Mucosa of descending colon (tissue), 3 donors: ENCODE results near the gene KIAA1614. TPM values are rescaled to one million over a fixed set of nuclear protein-coding genes. Genes with fewer than 3 reads are reported as not detected.

Experiments used
- ATAC-seq: fragments of 200-7000 bp; cut with Tn5 transposase; one replicate; pipeline ENCODE4 v1.9.1; 2020; ENCODE audit warnings: mild to moderate bottlenecking, moderate library complexity
- DNase-seq, 3 donors: peaks; one replicate each; pipeline ENCODE4 v3.0.0-alpha.2; 2020
- H3K36me3 ChIP-seq: fragments of 200-600 bp; one replicate; pipeline ENCODE4 v1.8.0; 2021; ENCODE audit warnings: low read depth, mild to moderate bottlenecking
- H3K4me1 ChIP-seq: fragments of 200-600 bp; one replicate; pipeline ENCODE4 v1.8.0; 2021; ENCODE audit warnings: low read depth, mild to moderate bottlenecking
- H3K4me3 ChIP-seq: fragments of 200-600 bp; one replicate; pipeline ENCODE4 v1.8.0; 2021; ENCODE audit warnings: mild to moderate bottlenecking
- H3K9me3 ChIP-seq: fragments of 200-600 bp; one replicate; pipeline ENCODE4 v1.8.0; 2021; ENCODE audit warnings: mild to moderate bottlenecking
- intact Hi-C, 2 donors: fragments of 100-400 bp; cut with DNase I in 1 of 2; cut with micrococcal nuclease in 1 of 2; formaldehyde crosslinking; loops; one replicate each; pipeline versions ENCODE4 v1.11.0 to v1.11.1; 2022; cut with DNase I, micrococcal nuclease
- total RNA-seq, 3 donors: library from RNA; stranded (reverse); fragmentation: NEBNext Ultra II Directional in 2 of 3; extraction: Animal tissue kit (Norgen Biotek cat#: 25700) in 2 of 3; gene quantifications; one replicate each; pipeline versions ENCODE4 v1.2.1 to v1.2.4, GENCODE V29; 2021 to 2023
- TF ChIP-seq, protein P1 (sequence below): fragments of 200-600 bp; IDR thresholded peaks from one replicate; pipeline ENCODE4 v1.8.0; 2022; ENCODE audit warnings: antibody characterized with exemption, mild to moderate bottlenecking
- donor health status: DM: no; HTN: no; CAD: no; lungs with moderate emphysema.
- donor health status: DM: no; HTN: no; CAD: no.
- donor health status: DM: no; HTN: yes; CAD: no.

Gene KIAA1614
- total RNA-seq, 3 donors from 2014 or later = 1.2 to 11.1 (median 2.0) TPM

DNA sequence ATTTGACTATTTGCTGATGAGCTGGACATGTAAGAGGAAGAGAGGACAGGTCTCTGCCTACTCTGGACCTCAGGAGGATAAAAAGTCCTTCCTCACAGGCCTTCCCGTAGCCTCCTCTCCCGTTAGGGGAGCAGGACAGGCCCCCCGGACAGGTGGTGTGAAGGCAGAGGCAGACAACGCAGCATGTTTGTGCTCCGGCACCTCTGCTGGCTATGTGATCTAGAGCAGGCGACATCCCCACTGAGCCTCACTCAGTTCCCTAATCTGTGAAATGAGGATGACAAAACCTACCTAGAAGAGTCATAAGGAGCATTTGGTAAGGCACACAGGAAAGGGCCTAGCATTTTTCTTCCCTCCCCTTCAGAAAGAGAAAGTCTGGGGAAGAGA is 34.8 kb downstream of the KIAA1614 start:
- ATAC-seq = no peak
- no peak overlapping the region for H3K4me3 ChIP-seq
- TF ChIP-seq, protein P1, sequence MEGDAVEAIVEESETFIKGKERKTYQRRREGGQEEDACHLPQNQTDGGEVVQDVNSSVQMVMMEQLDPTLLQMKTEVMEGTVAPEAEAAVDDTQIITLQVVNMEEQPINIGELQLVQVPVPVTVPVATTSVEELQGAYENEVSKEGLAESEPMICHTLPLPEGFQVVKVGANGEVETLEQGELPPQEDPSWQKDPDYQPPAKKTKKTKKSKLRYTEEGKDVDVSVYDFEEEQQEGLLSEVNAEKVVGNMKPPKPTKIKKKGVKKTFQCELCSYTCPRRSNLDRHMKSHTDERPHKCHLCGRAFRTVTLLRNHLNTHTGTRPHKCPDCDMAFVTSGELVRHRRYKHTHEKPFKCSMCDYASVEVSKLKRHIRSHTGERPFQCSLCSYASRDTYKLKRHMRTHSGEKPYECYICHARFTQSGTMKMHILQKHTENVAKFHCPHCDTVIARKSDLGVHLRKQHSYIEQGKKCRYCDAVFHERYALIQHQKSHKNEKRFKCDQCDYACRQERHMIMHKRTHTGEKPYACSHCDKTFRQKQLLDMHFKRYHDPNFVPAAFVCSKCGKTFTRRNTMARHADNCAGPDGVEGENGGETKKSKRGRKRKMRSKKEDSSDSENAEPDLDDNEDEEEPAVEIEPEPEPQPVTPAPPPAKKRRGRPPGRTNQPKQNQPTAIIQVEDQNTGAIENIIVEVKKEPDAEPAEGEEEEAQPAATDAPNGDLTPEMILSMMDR = no peak
- no peaks in the 10 kb centered on the region for H3K36me3 ChIP-seq
- H3K9me3 ChIP-seq = no peaks in the 10 kb centered on the region
- no peaks in the 10 kb centered on the region for H3K4me1 ChIP-seq
- intact Hi-C loops = no loop called here
- no peak for DNase-seq

DNA sequence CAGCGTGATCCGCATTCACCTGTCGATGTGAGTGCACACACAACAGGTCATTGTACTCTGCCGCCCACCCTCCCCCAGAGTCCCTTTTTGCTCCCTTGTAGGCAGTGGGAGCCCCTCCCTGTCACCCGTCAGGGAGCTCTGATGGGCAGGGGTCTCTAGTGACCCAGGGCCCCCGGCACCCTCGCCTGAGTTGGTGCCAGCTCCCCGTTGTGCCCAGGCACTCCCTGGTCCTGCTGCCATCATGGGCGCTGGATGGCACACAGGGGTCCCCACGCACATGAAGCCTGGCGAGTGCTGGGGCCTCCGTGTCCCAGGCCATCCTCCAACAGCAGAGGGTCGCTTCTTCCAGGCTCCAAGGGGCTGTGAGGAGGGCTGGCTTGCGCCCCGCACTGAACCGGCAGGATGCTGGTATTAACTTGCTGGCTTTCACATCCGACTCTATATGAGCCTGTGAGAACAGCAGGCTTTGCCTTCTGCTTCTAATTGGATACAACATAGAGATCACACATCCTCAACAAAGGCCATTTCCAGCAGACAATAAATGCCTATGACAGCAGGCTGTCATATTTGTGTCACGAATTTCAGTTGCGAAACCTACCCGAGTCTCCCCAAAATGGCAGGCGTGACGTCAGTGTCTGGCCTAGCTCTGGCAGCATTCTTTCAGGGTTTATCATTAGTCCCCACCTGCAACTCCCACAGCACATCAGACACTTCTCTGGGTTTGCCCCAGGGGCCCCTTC is 35.4 kb downstream of the KIAA1614 start:
- no peak overlapping the region for H3K4me3 ChIP-seq
- H3K4me1 ChIP-seq = peaks cover under 1% of the 10 kb centered on the region
- no peaks in the 10 kb centered on the region for H3K9me3 ChIP-seq
- no peak for ATAC-seq
- DNase-seq = no peak
- no peaks in the 10 kb centered on the region for H3K36me3 ChIP-seq
- TF ChIP-seq, protein P1 = no peak
- intact Hi-C loops = no loop called here

DNA sequence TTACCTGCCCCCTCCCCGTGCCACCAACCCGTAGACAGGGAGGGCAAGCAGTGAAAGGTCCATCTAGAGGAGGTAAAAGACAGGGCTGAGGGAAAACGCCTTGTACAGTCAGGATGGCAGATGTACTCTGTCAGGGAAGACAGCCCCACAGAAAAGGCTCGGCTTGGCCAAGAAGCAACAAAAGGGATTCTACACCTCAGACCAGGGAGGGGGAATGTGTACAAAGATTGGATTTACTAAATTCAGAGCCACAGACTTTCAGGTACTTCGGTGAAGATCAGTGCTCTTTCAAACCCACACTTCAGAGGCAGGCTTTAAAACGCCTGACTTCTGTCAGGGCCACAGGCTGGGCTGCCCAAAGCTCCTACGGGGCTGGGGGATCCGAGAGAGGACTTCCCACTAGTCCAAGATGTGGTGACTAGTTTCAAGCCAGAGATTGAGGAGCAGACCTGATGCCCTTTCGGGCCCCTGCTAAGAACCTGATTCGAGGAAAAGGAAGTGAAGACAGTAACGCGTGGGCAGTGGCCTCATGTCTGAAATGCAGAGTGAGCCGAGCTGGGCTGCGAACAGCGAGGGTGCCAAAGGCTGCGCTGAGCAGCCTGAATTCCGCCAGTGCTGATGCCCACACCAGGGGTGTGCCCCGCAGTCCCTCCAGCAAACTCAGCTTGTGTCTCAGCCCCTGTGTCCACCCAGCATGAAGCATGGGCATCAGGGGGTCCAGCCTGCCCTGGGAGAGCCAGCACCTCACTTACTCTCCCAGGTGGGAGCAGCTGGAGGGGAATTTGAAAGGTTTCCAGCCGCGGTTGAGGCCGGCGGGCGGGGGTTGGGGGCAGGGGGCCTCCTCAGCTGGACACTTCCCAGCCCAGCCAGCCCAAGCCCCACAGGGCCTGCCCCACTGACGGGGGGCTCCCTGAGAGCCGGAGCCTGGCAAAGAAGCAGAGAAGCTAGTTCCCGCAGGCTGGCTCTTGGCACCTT is 36.2 kb downstream of the KIAA1614 start:
- H3K9me3 ChIP-seq = no peaks in the 10 kb centered on the region
- intact Hi-C loops = no loop called here
- DNase-seq = no peak
- H3K4me3 ChIP-seq = no peak overlapping the region
- H3K4me1 ChIP-seq = peaks cover 6% of the 10 kb centered on the region
- ATAC-seq = no peak
- H3K36me3 ChIP-seq = no peaks in the 10 kb centered on the region
- TF ChIP-seq, protein P1 = no peak

DNA sequence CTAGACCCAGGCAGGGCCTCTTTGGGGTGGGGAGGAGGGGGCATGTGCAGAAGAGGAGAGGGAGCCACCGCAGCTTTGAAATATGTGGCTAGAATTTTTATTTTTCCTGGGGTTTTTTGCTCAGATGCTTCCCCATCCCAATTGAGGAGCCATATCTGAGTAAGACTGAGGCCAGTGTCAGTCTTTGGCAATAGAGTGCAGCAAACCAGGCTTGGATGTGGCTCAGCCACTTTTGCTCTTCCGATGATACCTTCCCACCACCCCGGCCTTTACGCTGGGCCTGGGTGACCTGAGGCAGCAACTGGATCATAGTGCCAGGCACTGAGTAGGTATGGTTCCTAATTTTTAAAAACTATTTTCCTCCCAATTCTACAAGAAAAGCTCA is 36.9 kb downstream of the KIAA1614 start:
- intact Hi-C loops = no loop called here
- no peak overlapping the region for H3K4me3 ChIP-seq
- H3K9me3 ChIP-seq = no peaks in the 10 kb centered on the region
- TF ChIP-seq, protein P1 = no peak
- H3K36me3 ChIP-seq = no peaks in the 10 kb centered on the region
- DNase-seq (no peak), ATAC-seq (no peak)
- peaks cover 6% of the 10 kb centered on the region for H3K4me1 ChIP-seq

DNA sequence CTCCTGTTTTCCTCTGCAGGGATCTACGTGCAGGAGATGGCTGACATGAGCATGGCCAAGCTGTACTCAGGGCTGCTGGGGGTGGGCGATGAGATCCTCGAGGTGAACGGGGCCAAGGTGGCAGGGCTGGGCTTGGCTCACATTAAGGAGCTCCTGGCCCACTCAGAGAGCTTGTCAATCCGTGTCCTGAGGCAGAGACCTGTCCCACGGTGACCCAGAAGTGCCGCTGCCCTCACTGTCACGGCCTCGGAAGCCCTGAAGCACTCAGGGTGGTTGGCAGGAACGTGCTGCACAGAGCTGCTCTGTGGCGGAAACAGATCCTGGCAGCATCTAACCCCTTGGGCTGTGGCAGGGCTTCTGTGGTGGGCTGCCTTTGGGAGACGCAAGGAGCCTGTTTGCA is 37.6 kb downstream of the KIAA1614 start:
- intact Hi-C loops = no loop called here
- Histone ChIP-seq H3K9me3 (no peaks in the 10 kb centered on the region), H3K36me3 (no peaks in the 10 kb centered on the region), H3K4me3 (no peak overlapping the region), H3K4me1 (peaks cover 6% of the 10 kb centered on the region)
- ATAC-seq (no peak), DNase-seq (no peak)
- TF ChIP-seq, protein P1 = no peak
